Activated T-cell treated with anti-CD3 and anti-CD28 coated beads, Interleukin-2, amount 50 U/mL, for 4 hours (primary cell): ENCODE results near the gene CPTP. TPM values are rescaled to one million over a fixed set of nuclear protein-coding genes. Genes with fewer than 3 reads are reported as not detected.

Experiments
- ATAC-seq, 2 donors: fragments of 200-7000 bp; cut with Tn5 transposase; one replicate each; pipeline ENCODE4 v1.10.0; 2021
- DNase-seq: peaks from one replicate; pipeline ENCODE4 v3.0.0-alpha.2; 2020
- H3K27me3 Mint-ChIP-seq: one replicate; pipeline ENCODE4 v1.8.0; 2021; ENCODE audit warnings: low read depth, mixed read lengths
- H3K36me3 Mint-ChIP-seq: one replicate; pipeline ENCODE4 v1.8.0; 2022; ENCODE audit warnings: mixed read lengths; ENCODE audit not compliant: insufficient read depth
- H3K4me1 Mint-ChIP-seq: one replicate; pipeline ENCODE4 v1.8.0; 2021; ENCODE audit warnings: low read depth, mixed read lengths
- H3K4me3 Mint-ChIP-seq: one replicate; pipeline ENCODE4 v1.8.0; 2021; ENCODE audit warnings: mild to moderate bottlenecking, moderate library complexity, mixed read lengths
- H3K9me3 Mint-ChIP-seq: one replicate; pipeline ENCODE4 v1.8.0; 2021; ENCODE audit warnings: mixed read lengths
- total RNA-seq, 3 donors: library from RNA; stranded (reverse); gene quantifications; one replicate each; pipeline ENCODE4 v1.2.1, GENCODE V29; 2021

Gene CPTP
- total RNA-seq, 3 donors from 2014 or later = 16.0 to 18.4 (median 18.1) TPM

GRCh38 chr1:1317420-1317819, 7.2 kb upstream of the CPTP start:
- Mint-ChIP-seq H3K27me3 (no peaks in the 10 kb centered on the region), H3K4me1 (peaks cover 8% of the 10 kb centered on the region), H3K4me3 (no peak overlapping the region), H3K9me3 (no peaks in the 10 kb centered on the region), H3K36me3 (peaks cover 13% of the 10 kb centered on the region)
- ATAC-seq (no peak), DNase-seq (no peak)

GRCh38 chr1:1318131-1318652, 6.4 kb upstream of the CPTP start:
- Mint-ChIP-seq H3K36me3 (peaks cover 13% of the 10 kb centered on the region), H3K4me3 (no peak overlapping the region), H3K4me1 (peaks cover 12% of the 10 kb centered on the region), H3K27me3 (no peaks in the 10 kb centered on the region), H3K9me3 (no peaks in the 10 kb centered on the region)
- DNase-seq (no peak), ATAC-seq (no peak)

GRCh38 chr1:1318777-1319645, 5.6 kb upstream of the CPTP start:
- Mint-ChIP-seq H3K4me3 (no peak overlapping the region), H3K27me3 (no peaks in the 10 kb centered on the region), H3K9me3 (no peaks in the 10 kb centered on the region), H3K4me1 (peaks cover 17% of the 10 kb centered on the region), H3K36me3 (peaks cover 12% of the 10 kb centered on the region)
- DNase-seq (no peak), ATAC-seq (no peak)

GRCh38 chr1:1319646-1319941, 5.0 kb upstream of the CPTP start:
- no peak overlapping the region for H3K4me3 Mint-ChIP-seq
- H3K9me3 Mint-ChIP-seq = no peaks in the 10 kb centered on the region
- no peak for ATAC-seq
- peaks cover 19% of the 10 kb centered on the region for H3K4me1 Mint-ChIP-seq
- no peak for DNase-seq
- H3K27me3 Mint-ChIP-seq = no peaks in the 10 kb centered on the region
- peaks cover 12% of the 10 kb centered on the region for H3K36me3 Mint-ChIP-seq

GRCh38 chr1:1320666-1321448, 3.7 kb upstream of the CPTP start:
- Mint-ChIP-seq H3K27me3 (no peaks in the 10 kb centered on the region), H3K36me3 (peaks cover 9% of the 10 kb centered on the region), H3K4me1 (peaks cover 26% of the 10 kb centered on the region), H3K4me3 (no peak overlapping the region), H3K9me3 (no peaks in the 10 kb centered on the region)
- no peak for ATAC-seq
- DNase-seq = no peak

- Mint-ChIP-seq H3K4me3 (no peak overlapping the region), H3K36me3 (peaks cover 9% of the 10 kb centered on the region), H3K4me1 (peaks cover 31% of the 10 kb centered on the region), H3K9me3 (no peaks in the 10 kb centered on the region), H3K27me3 (no peaks in the 10 kb centered on the region)
- DNase-seq (no peak), ATAC-seq (no peak)
Observed at GRCh38 chr1:1321477-1321876, 3.1 kb upstream of the CPTP start.

- DNase-seq (no peak), ATAC-seq (no peak)
- Mint-ChIP-seq H3K4me3 (peak overlapping the region; percentile 91), H3K9me3 (no peaks in the 10 kb centered on the region), H3K27me3 (no peaks in the 10 kb centered on the region), H3K4me1 (peaks cover 31% of the 10 kb centered on the region), H3K36me3 (peaks cover 6% of the 10 kb centered on the region)
Observed at GRCh38 chr1:1322418-1322817, 2.2 kb upstream of the CPTP start.

- ATAC-seq (no peak), DNase-seq (no peak)
- Mint-ChIP-seq H3K27me3 (no peaks in the 10 kb centered on the region), H3K4me3 (peak overlapping the region; percentile 91), H3K4me1 (peaks cover 31% of the 10 kb centered on the region), H3K9me3 (no peaks in the 10 kb centered on the region), H3K36me3 (peaks cover 5% of the 10 kb centered on the region)
Observed at GRCh38 chr1:1322952-1323351, 1.6 kb upstream of the CPTP start.

GRCh38 chr1:1324084-1324523, 498 bp upstream of the CPTP start:
- ATAC-seq = peak; percentile 33 to 39
- Mint-ChIP-seq H3K36me3 (peaks cover 5% of the 10 kb centered on the region), H3K4me3 (peak overlapping the region; percentile 87), H3K9me3 (no peaks in the 10 kb centered on the region), H3K4me1 (peaks cover 31% of the 10 kb centered on the region), H3K27me3 (no peaks in the 10 kb centered on the region)
- DNase-seq = no peak

GRCh38 chr1:1325288-1326074, 879 bp downstream of the CPTP start:
- no peak for DNase-seq
- H3K27me3 Mint-ChIP-seq = no peaks in the 10 kb centered on the region
- H3K4me3 Mint-ChIP-seq = peak overlapping the region; percentile 77
- H3K4me1 Mint-ChIP-seq = peaks cover 33% of the 10 kb centered on the region
- no peaks in the 10 kb centered on the region for H3K9me3 Mint-ChIP-seq
- no peak for ATAC-seq
- H3K36me3 Mint-ChIP-seq = peaks cover 5% of the 10 kb centered on the region

GRCh38 chr1:1326075-1326605, 1.5 kb downstream of the CPTP start:
- ATAC-seq (no peak), DNase-seq (no peak)
- Mint-ChIP-seq H3K4me3 (peak overlapping the region; percentile 77), H3K9me3 (no peaks in the 10 kb centered on the region), H3K27me3 (no peaks in the 10 kb centered on the region), H3K36me3 (peaks cover 5% of the 10 kb centered on the region), H3K4me1 (peaks cover 33% of the 10 kb centered on the region)

GRCh38 chr1:1327291-1327690, 2.7 kb downstream of the CPTP start:
- Mint-ChIP-seq H3K4me3 (no peak overlapping the region), H3K27me3 (no peaks in the 10 kb centered on the region), H3K4me1 (peaks cover 26% of the 10 kb centered on the region), H3K9me3 (no peaks in the 10 kb centered on the region), H3K36me3 (peaks cover 5% of the 10 kb centered on the region)
- ATAC-seq (no peak), DNase-seq (no peak)

GRCh38 chr1:1328254-1328653, 3.7 kb downstream of the CPTP start:
- Mint-ChIP-seq H3K4me3 (no peak overlapping the region), H3K4me1 (peaks cover 20% of the 10 kb centered on the region), H3K36me3 (peaks cover 4% of the 10 kb centered on the region), H3K9me3 (no peaks in the 10 kb centered on the region), H3K27me3 (no peaks in the 10 kb centered on the region)
- ATAC-seq = no peak
- DNase-seq = no peak
